OCI-LY7 (cell line): ENCODE results near the gene ABCA13. TPM values are rescaled to one million over a fixed set of nuclear protein-coding genes. Genes with fewer than 3 reads are reported as not detected.

ENCODE experiments used
- BruUV-seq: library from RNA; stranded (reverse); fragments of 400-500 nt; replicated peaks from 2 replicates; lab custom pipeline; 2021; lab: Mats Ljungman, UMichigan
- CTCF ChIA-PET: fragments of 300-600 bp; sonication (Branson Sonifier 250); formaldehyde crosslinking; loops from one replicate; lab custom pipeline; 2022; ENCODE audit warnings: antibody characterized with exemption; ENCODE audit not compliant: unreplicated experiment; lab: Charles Lee
- POLR2A ChIA-PET: fragments of 300-600 bp; sonication (Branson Sonifier 250); formaldehyde crosslinking; loops from one replicate; lab custom pipeline; 2022; ENCODE audit warnings: antibody characterized with exemption; lab: Charles Lee
- DNase-seq: peaks from one replicate; pipeline ENCODE4 v3.0.0-alpha.2; 2015; ENCODE audit warnings: low spot score
- H2AFZ ChIP-seq: fragments of 200-600 bp; sonication (generic), shearing (Covaris generic); 2 replicates; pipeline ENCODE4 v1.6.1; 2014; ENCODE audit warnings: mild to moderate bottlenecking, antibody characterized with exemption, low read length, moderate library complexity
- H3K27ac ChIP-seq: fragments of 200-600 bp; sonication (generic); 2 replicates; pipeline ENCODE4 v1.5.1; 2014; ENCODE audit warnings: mixed run types, low read depth, mild to moderate bottlenecking, moderate library complexity, low read length, inconsistent platforms; ENCODE audit not compliant: poor library complexity, severe bottlenecking
- H3K36me3 ChIP-seq: fragments of 200-600 bp; sonication (generic); 2 replicates; pipeline ENCODE4 v1.6.1; 2014; ENCODE audit warnings: mild to moderate bottlenecking, antibody characterized with exemption, low read length, moderate library complexity, mixed read lengths; ENCODE audit not compliant: insufficient read depth
- H3K4me1 ChIP-seq: fragments of 200-600 bp; sonication (generic); 2 replicates; pipeline ENCODE4 v1.5.1; 2014; ENCODE audit warnings: mild to moderate bottlenecking, low read length; ENCODE audit not compliant: insufficient read depth, poor library complexity, severe bottlenecking
- H3K4me2 ChIP-seq: fragments of 200-600 bp; sonication (generic); 2 replicates; pipeline ENCODE4 v1.6.1; 2014; ENCODE audit warnings: mild to moderate bottlenecking, low read length
- H3K4me3 ChIP-seq: fragments of 200-600 bp; sonication (generic); 2 replicates; pipeline ENCODE4 v1.5.1; 2014; ENCODE audit warnings: mild to moderate bottlenecking, low read depth, low read length; ENCODE audit not compliant: poor library complexity, severe bottlenecking
- H3K79me2 ChIP-seq: fragments of 200-600 bp; sonication (generic); 2 replicates; pipeline ENCODE4 v1.6.1; 2016; ENCODE audit warnings: low read depth, mild to moderate bottlenecking, low read length, moderate library complexity, mixed read lengths; ENCODE audit not compliant: insufficient read depth
- H3K9me2 ChIP-seq: fragments of 200-600 bp; sonication (generic); 2 replicates; pipeline ENCODE4 v1.6.1; 2016; ENCODE audit warnings: mild to moderate bottlenecking, low read length, mixed read lengths; ENCODE audit not compliant: insufficient read depth
- H3K9me3 ChIP-seq: fragments of 200-600 bp; sonication (generic); 2 replicates; pipeline ENCODE4 v1.6.1; 2014; ENCODE audit warnings: mild to moderate bottlenecking, mixed run types, low read length, mixed read lengths
- H4K20me1 ChIP-seq: fragments of 200-600 bp; sonication (generic); 2 replicates; pipeline ENCODE4 v1.6.1; 2014; ENCODE audit warnings: mild to moderate bottlenecking, antibody characterized with exemption, low read length, moderate library complexity, mixed read lengths; ENCODE audit not compliant: insufficient read depth
- EZH2phosphoT487 ChIP-seq: fragments of 200-600 bp; sonication (generic); IDR thresholded peaks from 2 replicates; pipeline ENCODE4 v1.6.1; 2018; ENCODE audit warnings: low read depth, borderline replicate concordance, mild to moderate bottlenecking, mixed run types, antibody characterized with exemption, low read length, moderate library complexity, mixed read lengths
- intact Hi-C: fragments of 100-400 bp; cut with micrococcal nuclease; formaldehyde crosslinking; loops from one replicate; pipeline ENCODE4 v1.10.0; 2022; ENCODE audit not compliant: unreplicated experiment
- total RNA-seq, 2 experiments: library from RNA; depleted of rRNA in 1 of 2; stranded (reverse); fragments of >200 nt in 1 of 2; shearing (Covaris generic) in 1 of 2; gene quantifications; 2 replicates each; pipeline ENCODE4 v1.2.3, GENCODE V29; 2014 to 2022
- TF ChIP-seq, protein P1 (sequence below): fragments of 200-600 bp; sonication (generic); conservative IDR thresholded peaks from 2 replicates; pipeline ENCODE4 v1.5.1; 2014; ENCODE audit warnings: mild to moderate bottlenecking, antibody characterized with exemption, low read length, moderate library complexity, mixed read lengths

ABCA13 gene
- total RNA-seq, 2 experiments from 2014 or later = not detected

DNA sequence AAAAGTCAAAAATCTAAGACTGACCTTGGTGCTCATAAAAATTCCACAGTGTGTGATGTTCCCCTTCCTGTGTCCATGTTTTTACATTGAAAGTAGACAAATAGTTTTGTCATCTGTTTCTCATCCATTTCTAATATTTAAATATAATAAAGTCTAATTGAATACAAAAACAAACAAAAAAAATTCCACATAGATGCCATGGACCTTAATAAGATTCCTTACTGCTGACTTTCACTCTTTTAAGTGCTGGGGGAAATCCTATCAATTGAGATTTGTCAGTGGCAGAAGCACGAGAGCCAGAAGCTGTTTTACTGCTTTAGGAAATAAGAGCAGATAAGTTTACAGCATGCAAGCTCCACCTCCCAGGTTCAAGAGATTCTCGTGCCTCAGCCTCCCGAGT is 310.0 kb downstream of the ABCA13 start:
- POLR2A ChIA-PET = no interaction called here
- H3K79me2 ChIP-seq = no peaks in the 10 kb centered on the region
- H3K4me1 ChIP-seq = no peaks in the 10 kb centered on the region
- CTCF ChIA-PET = no interaction called here
- H3K9me2 ChIP-seq = 0 out of 2 replicates have a peak, but pooled peaks cover 4% of the 10 kb centered on the region
- no peaks in the 10 kb centered on the region for H3K36me3 ChIP-seq
- no peak overlapping the region for H3K4me3 ChIP-seq
- no TSS peak for BruUV-seq
- H3K4me2 ChIP-seq = no peak overlapping the region
- no peak for DNase-seq
- no peak overlapping the region for H3K27ac ChIP-seq
- H4K20me1 ChIP-seq = no peaks in the 10 kb centered on the region
- no peaks in the 10 kb centered on the region for H3K9me3 ChIP-seq
- H2AFZ ChIP-seq = no peak overlapping the region
- intact Hi-C loops = no loop called here
- TF ChIP-seq, protein P1, sequence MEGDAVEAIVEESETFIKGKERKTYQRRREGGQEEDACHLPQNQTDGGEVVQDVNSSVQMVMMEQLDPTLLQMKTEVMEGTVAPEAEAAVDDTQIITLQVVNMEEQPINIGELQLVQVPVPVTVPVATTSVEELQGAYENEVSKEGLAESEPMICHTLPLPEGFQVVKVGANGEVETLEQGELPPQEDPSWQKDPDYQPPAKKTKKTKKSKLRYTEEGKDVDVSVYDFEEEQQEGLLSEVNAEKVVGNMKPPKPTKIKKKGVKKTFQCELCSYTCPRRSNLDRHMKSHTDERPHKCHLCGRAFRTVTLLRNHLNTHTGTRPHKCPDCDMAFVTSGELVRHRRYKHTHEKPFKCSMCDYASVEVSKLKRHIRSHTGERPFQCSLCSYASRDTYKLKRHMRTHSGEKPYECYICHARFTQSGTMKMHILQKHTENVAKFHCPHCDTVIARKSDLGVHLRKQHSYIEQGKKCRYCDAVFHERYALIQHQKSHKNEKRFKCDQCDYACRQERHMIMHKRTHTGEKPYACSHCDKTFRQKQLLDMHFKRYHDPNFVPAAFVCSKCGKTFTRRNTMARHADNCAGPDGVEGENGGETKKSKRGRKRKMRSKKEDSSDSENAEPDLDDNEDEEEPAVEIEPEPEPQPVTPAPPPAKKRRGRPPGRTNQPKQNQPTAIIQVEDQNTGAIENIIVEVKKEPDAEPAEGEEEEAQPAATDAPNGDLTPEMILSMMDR = no peak
- no peak for TF ChIP-seq EZH2phosphoT487

DNA sequence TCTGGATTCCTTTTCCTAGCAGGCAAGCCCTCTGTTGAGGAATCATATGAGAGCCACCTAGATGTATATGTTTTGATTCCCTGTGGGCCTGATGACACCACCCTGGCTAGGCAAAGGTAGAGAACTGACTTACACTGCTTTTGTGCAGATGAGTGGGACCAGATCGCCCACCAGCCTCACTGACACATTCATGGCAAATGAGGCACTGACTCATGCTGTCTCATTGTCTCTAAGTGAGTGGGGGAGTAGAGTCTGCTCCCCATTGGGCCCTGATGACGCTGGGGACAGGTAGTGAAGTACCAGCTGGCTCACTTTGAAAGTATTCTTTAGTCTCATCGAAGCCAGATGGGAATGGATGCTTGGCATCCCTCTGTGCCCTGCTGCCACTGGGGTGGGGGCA is 326.3 kb downstream of the ABCA13 start:
- Histone ChIP-seq H3K9me2 (no peaks in the 10 kb centered on the region), H3K27ac (no peak overlapping the region), H4K20me1 (no peaks in the 10 kb centered on the region), H3K4me3 (no peak overlapping the region), H3K9me3 (no peaks in the 10 kb centered on the region), H3K4me1 (no peaks in the 10 kb centered on the region), H3K4me2 (no peak overlapping the region), H2AFZ (no peak overlapping the region), H3K36me3 (no peaks in the 10 kb centered on the region), H3K79me2 (no peaks in the 10 kb centered on the region)
- TF ChIP-seq EZH2phosphoT487 = no peak
- TF ChIP-seq, protein P1 = no peak
- no peak for DNase-seq
- POLR2A ChIA-PET = no interaction called here
- intact Hi-C loops = no loop called here
- CTCF ChIA-PET = no interaction called here
- BruUV-seq = no TSS peak

DNA sequence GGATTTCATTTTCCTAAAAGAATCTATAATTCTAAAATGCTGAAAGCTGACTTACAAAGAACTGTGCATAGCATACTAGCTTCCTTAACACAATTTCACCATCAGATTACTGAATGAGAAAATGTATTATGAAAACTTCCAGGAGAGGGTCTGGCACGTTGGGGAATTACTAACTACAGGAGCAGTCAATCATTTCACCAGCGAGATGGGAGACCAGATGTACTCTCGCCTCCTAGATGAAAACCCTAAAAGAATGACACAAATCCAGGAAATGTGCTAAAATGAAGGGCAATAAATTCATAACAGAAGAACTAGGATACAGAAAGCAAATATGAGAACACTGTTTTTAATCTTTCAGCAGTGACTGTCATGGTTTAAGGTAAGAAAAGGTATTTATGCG is 330.8 kb downstream of the ABCA13 start:
- no peaks in the 10 kb centered on the region for H4K20me1 ChIP-seq
- no peak overlapping the region for H3K4me3 ChIP-seq
- ChIA-PET POLR2A (no interaction called here), CTCF (no interaction called here)
- H3K9me3 ChIP-seq = no peaks in the 10 kb centered on the region
- H3K9me2 ChIP-seq = no peaks in the 10 kb centered on the region
- intact Hi-C loops = no loop called here
- no peak overlapping the region for H3K27ac ChIP-seq
- no peak overlapping the region for H2AFZ ChIP-seq
- H3K79me2 ChIP-seq = no peaks in the 10 kb centered on the region
- no peak overlapping the region for H3K4me2 ChIP-seq
- no peak for DNase-seq
- TF ChIP-seq EZH2phosphoT487 = no peak
- TF ChIP-seq, protein P1 = no peak
- no peaks in the 10 kb centered on the region for H3K4me1 ChIP-seq
- H3K36me3 ChIP-seq = no peaks in the 10 kb centered on the region
- BruUV-seq = no TSS peak
